Rectal smooth muscle tissue (tissue), 1 donor: ENCODE data around the gene PNPLA1.

ENCODE experiments used
- H3K27ac ChIP-seq: one replicate; pipeline ENCODE4 v1.7.0; 2013; ENCODE audit warnings: low read depth, low read length, inconsistent platforms
- H3K27me3 ChIP-seq: one replicate; pipeline ENCODE4 v1.7.0; 2013; ENCODE audit warnings: low read length; ENCODE audit not compliant: control insufficient read depth, insufficient read depth
- H3K36me3 ChIP-seq: one replicate; pipeline ENCODE4 v1.7.0; 2013; ENCODE audit warnings: low read length; ENCODE audit not compliant: control insufficient read depth, insufficient read depth
- H3K4me1 ChIP-seq: one replicate; pipeline ENCODE4 v1.7.0; 2013; ENCODE audit warnings: low read length; ENCODE audit not compliant: control insufficient read depth, insufficient read depth
- H3K4me3 ChIP-seq: one replicate; pipeline ENCODE4 v1.7.0; 2013; ENCODE audit warnings: low read length
- H3K9ac ChIP-seq: one replicate; pipeline ENCODE4 v1.7.0; 2013; ENCODE audit warnings: low read length

The PNPLA1 gene

GRCh38 chr6:36297051-36297450, 27.2 kb downstream of the PNPLA1 start:
- H3K9ac ChIP-seq: no peak overlapping the region

GRCh38 chr6:36297511-36297910, 27.7 kb downstream of the PNPLA1 start:
- H3K4me3 ChIP-seq: no peak overlapping the region
- H3K27me3 ChIP-seq: no peaks in the 10 kb centered on the region
- no peak overlapping the region for H3K27ac ChIP-seq
- no peaks in the 10 kb centered on the region for H3K36me3 ChIP-seq
- no peaks in the 10 kb centered on the region for H3K4me1 ChIP-seq
- no peak overlapping the region for H3K9ac ChIP-seq

More at GRCh38 chr6:36297051-36297450, 27.2 kb downstream of the PNPLA1 start:
- no peak overlapping the region for H3K4me3 ChIP-seq
- no peaks in the 10 kb centered on the region for H3K36me3 ChIP-seq
- no peak overlapping the region for H3K27ac ChIP-seq
- peaks cover 1% of the 10 kb centered on the region for H3K27me3 ChIP-seq
- no peaks in the 10 kb centered on the region for H3K4me1 ChIP-seq

- H3K9ac ChIP-seq: no peak overlapping the region
- H3K27ac ChIP-seq: no peak overlapping the region
- no peaks in the 10 kb centered on the region for H3K4me1 ChIP-seq
- H3K27me3 ChIP-seq: no peaks in the 10 kb centered on the region
- H3K4me3 ChIP-seq: no peak overlapping the region
- H3K36me3 ChIP-seq: no peaks in the 10 kb centered on the region
Observed at GRCh38 chr6:36298027-36298426, 28.2 kb downstream of the PNPLA1 start.

DNA sequence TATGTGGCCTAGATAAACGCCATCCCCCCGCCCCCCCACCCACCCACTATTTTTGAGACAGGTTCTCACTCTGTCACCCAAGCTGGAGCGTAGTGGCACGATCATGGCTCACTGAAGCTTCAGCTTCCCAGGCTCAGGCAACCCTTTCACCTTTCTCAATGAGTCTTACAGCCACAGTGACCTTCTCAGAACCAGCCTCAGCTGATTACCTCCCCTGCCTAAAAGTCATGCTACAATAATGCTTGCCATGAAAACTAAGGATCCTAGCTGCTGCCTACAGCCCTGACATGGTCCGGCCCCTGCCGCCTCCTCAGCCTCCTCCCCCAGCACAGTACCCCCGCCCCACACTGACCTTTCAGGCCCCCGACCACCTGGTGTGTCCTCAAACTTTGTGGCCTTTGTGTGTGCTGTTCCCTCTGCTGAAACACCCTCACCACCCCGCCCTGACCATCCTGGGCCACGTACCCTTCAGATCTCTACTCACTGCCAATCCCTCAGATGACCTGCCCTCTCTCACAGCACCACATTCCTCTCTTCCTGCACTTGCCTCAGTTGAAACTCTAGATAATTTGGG, 31.3 kb downstream of the PNPLA1 start:
- Histone ChIP-seq H3K4me3 (no peak overlapping the region), H3K27me3 (no peaks in the 10 kb centered on the region), H3K9ac (no peak overlapping the region), H3K4me1 (no peaks in the 10 kb centered on the region), H3K36me3 (no peaks in the 10 kb centered on the region), H3K27ac (no peak overlapping the region)

DNA sequence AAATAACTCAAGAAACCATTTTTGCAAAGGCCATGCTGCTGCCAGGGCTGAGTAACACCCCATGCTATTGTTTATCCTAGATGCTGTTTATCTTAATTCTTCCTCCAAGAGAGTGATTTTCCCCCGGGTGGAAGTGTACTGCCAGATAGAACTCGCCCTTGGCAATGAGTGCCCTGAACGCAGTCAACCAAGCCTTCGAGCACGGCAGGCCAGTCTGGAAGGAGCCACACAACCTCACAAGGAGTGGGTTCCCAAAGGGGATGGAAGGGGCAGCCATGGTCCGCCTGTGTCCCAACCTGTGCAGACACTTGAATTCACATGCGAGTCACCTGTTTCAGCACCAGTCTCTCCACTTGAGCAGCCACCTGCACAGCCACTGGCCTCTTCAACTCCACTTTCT, 31.9 kb downstream of the PNPLA1 start:
- H3K9ac ChIP-seq: no peak overlapping the region
- H3K4me3 ChIP-seq: no peak overlapping the region
- no peaks in the 10 kb centered on the region for H3K36me3 ChIP-seq
- no peak overlapping the region for H3K27ac ChIP-seq
- H3K4me1 ChIP-seq: no peaks in the 10 kb centered on the region
- H3K27me3 ChIP-seq: no peaks in the 10 kb centered on the region

- Histone ChIP-seq H3K9ac (no peak overlapping the region), H3K36me3 (no peaks in the 10 kb centered on the region), H3K27ac (no peak overlapping the region), H3K27me3 (no peaks in the 10 kb centered on the region), H3K4me3 (no peak overlapping the region), H3K4me1 (no peaks in the 10 kb centered on the region)
Observed at GRCh38 chr6:36302227-36302976, 32.5 kb downstream of the PNPLA1 start.

DNA sequence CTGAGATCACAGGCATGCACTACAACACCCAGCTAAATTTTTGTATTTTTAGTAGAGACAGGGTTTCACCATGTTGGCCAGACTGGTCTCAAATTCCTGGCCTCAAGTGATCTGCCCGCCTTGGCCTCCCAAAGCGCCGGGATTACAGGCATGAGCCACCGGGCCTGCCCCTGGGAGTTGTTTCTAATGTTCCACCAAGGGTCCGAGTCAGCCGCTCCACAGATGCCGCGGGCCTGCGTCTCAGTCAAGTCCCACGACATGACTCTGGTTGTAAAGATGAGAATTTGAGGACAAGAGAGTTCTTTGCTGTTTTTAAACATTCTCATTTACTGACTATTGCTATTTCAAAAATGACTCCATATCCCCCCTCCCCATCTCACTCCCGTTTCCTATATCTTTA, 36.0 kb downstream of the PNPLA1 start:
- Histone ChIP-seq H3K4me3 (no peak overlapping the region), H3K27ac (no peak overlapping the region), H3K4me1 (no peaks in the 10 kb centered on the region), H3K36me3 (no peaks in the 10 kb centered on the region), H3K9ac (no peak overlapping the region), H3K27me3 (no peaks in the 10 kb centered on the region)

- Histone ChIP-seq H3K27ac (no peak overlapping the region), H3K36me3 (no peaks in the 10 kb centered on the region), H3K9ac (no peak overlapping the region), H3K27me3 (no peaks in the 10 kb centered on the region), H3K4me3 (no peak overlapping the region), H3K4me1 (no peaks in the 10 kb centered on the region)
Observed at GRCh38 chr6:36306375-36306774, 36.5 kb downstream of the PNPLA1 start.

DNA sequence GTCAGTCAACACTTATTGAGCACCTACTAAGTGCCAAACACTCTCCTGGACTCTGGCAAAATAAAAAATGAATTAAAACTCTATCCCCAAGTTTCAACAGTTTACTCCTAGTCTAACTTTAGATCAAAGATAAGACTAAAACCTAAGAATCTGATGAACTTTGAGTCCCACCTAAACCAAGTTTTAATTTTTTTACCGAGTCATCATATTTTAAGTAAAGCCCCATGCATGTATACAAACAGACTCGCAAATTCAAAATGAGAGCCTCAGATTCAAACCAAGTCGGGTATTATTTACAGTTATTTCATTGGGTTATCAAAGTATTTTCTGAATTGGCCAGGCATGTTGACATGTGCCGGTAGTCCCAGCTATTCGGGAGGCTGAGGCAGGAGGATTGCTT, 38.7 kb downstream of the PNPLA1 start:
- H3K27ac ChIP-seq: no peak overlapping the region
- H3K4me1 ChIP-seq: no peaks in the 10 kb centered on the region
- H3K36me3 ChIP-seq: no peaks in the 10 kb centered on the region
- H3K27me3 ChIP-seq: no peaks in the 10 kb centered on the region
- no peak overlapping the region for H3K9ac ChIP-seq
- no peak overlapping the region for H3K4me3 ChIP-seq

DNA sequence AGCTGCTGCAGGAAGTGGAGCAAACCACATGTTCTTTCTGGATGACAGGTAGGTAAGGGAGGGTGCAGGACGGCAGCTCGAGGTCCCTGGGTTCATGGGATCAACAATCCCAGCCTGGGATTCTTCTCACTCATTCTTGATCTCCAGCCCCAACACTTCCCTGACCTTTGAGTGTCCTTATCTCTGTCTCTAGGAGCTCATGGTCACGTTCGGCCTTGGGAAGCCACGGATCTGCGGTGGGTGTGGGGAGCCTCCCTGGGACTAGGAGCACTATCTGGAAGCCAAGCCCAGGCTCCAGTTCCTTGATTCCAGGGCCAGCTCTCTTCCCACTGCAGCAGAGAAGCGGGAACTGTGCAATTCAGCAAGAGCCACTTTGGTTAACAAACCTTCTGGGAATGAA, 39.3 kb downstream of the PNPLA1 start:
- Histone ChIP-seq H3K9ac (no peak overlapping the region), H3K27me3 (no peaks in the 10 kb centered on the region), H3K27ac (no peak overlapping the region), H3K36me3 (no peaks in the 10 kb centered on the region), H3K4me1 (no peaks in the 10 kb centered on the region), H3K4me3 (no peak overlapping the region)

- Histone ChIP-seq H3K4me1 (no peaks in the 10 kb centered on the region), H3K27ac (no peak overlapping the region), H3K36me3 (no peaks in the 10 kb centered on the region), H3K9ac (no peak overlapping the region), H3K4me3 (no peak overlapping the region), H3K27me3 (no peaks in the 10 kb centered on the region)
Observed at GRCh38 chr6:36309900-36310299, 40.0 kb downstream of the PNPLA1 start.

GRCh38 chr6:36312854-36313648, 43.2 kb downstream of the PNPLA1 start:
- no peak overlapping the region for H3K4me3 ChIP-seq
- H3K9ac ChIP-seq: no peak overlapping the region
- no peak overlapping the region for H3K27ac ChIP-seq
- no peaks in the 10 kb centered on the region for H3K36me3 ChIP-seq
- no peaks in the 10 kb centered on the region for H3K4me1 ChIP-seq
- no peaks in the 10 kb centered on the region for H3K27me3 ChIP-seq

DNA sequence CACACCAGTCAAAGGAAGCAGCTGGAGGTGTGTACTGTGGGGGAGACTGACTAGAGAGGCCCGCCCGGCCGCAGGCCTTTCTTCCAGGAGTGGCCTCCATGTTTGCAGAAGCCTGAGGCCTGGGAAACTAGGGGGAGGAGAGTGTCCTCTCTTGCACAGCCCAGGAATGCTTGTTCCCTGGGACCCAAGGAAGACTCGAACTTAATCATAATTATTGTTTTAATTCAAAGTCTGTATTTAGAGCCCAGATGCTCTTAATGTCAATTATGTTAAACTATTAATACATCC, 43.7 kb downstream of the PNPLA1 start:
- H3K9ac ChIP-seq: no peak overlapping the region
- H3K4me1 ChIP-seq: no peaks in the 10 kb centered on the region
- H3K27ac ChIP-seq: no peak overlapping the region
- no peak overlapping the region for H3K4me3 ChIP-seq
- H3K27me3 ChIP-seq: no peaks in the 10 kb centered on the region
- H3K36me3 ChIP-seq: no peaks in the 10 kb centered on the region
